ENCODE results near the gene WFDC1. TPM values are rescaled to one million over a fixed set of nuclear protein-coding genes. Genes with fewer than 3 reads are reported as not detected.

The WFDC1 gene
- total RNA-seq, 1 experiment from 2014 or later, result not detected

DNA sequence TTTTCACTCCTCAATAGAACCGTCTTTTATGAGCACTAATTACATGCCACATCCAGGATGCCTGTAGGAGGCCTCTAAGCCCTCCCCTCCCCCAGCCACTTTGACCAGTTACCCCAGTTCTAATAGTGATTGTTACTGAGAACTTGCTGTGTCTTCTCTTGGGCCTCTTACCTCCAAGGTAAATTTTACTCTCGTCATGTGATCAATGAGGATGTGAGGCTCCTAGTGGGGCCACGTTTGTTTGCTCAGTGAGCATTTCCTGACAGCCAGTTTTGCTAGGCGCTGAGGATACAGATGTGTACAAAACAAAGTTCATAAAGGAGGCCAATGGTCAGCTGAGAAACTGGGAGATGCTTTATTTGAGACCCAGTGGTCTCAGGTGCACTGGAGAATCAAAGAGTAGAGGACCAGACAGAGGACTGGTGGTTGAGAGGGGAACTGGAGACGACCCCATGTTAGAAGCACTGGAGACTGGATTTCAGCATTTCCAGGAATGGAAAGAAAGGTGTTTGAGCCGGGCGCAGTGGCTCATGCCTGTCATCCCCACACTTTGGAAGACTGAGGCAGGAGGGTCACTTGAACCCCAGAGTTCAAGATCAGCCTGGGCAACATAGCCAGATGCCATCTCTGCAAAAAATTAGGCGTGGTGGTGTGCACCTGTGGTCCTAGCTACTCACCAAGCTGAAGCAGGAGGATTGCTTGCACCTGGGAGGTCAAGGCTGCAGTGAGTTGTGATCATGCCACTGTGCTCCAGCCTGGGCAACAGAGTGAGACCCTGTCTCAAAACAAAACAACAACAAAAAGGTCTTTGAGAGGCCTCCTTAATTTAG, 76.3 kb downstream of the WFDC1 start:
- no TSS peak for BruUV-seq (replicated peaks)
- H3K36me3 ChIP-seq (ENCODE audit: control insufficient read depth, insufficient read depth, low read length), result no peaks in the 10 kb centered on the region
- H3K4me1 Mint-ChIP-seq (ENCODE audit: low read depth, unreplicated experiment), result peaks cover 16% of the 10 kb centered on the region
- CTCF ChIA-PET, result no interaction called here
- no peaks in the 10 kb centered on the region for H3K27me3 Mint-ChIP-seq (ENCODE audit: insufficient read depth, unreplicated experiment)
- TF ChIP-seq, protein P1, sequence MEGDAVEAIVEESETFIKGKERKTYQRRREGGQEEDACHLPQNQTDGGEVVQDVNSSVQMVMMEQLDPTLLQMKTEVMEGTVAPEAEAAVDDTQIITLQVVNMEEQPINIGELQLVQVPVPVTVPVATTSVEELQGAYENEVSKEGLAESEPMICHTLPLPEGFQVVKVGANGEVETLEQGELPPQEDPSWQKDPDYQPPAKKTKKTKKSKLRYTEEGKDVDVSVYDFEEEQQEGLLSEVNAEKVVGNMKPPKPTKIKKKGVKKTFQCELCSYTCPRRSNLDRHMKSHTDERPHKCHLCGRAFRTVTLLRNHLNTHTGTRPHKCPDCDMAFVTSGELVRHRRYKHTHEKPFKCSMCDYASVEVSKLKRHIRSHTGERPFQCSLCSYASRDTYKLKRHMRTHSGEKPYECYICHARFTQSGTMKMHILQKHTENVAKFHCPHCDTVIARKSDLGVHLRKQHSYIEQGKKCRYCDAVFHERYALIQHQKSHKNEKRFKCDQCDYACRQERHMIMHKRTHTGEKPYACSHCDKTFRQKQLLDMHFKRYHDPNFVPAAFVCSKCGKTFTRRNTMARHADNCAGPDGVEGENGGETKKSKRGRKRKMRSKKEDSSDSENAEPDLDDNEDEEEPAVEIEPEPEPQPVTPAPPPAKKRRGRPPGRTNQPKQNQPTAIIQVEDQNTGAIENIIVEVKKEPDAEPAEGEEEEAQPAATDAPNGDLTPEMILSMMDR (IDR thresholded peaks at IDR 0.05; ENCODE audit: insufficient read depth in 1 of 2, low read depth in 1 of 2, low read length in 1 of 2, severe bottlenecking in 1 of 2, unreplicated experiment in 1 of 2), result no peak
- no peaks in the 10 kb centered on the region for H3K9me3 ChIP-seq
- peak overlapping the region; percentile 84 for H3K27ac Mint-ChIP-seq (ENCODE audit: unreplicated experiment)
- POLR2A ChIA-PET, result no interaction called here
- H3K4me3 Mint-ChIP-seq (ENCODE audit: unreplicated experiment), result peak overlapping the region; percentile 69
- no peaks in the 10 kb centered on the region for H3K27me3 ChIP-seq (replicated peaks; ENCODE audit: control insufficient read depth, insufficient read depth, low read length)
- no peak overlapping the region for H3K4me3 ChIP-seq (ENCODE audit: low read depth, low read length)
- DNase-seq, result peak in 1 of 2 experiments; percentile 27
- peaks cover 13% of the 10 kb centered on the region for H3K36me3 Mint-ChIP-seq (ENCODE audit: insufficient read depth, unreplicated experiment)
- H3K9me3 Mint-ChIP-seq (ENCODE audit: unreplicated experiment), result no peaks in the 10 kb centered on the region
- intact Hi-C loops (cut with micrococcal nuclease; ENCODE audit: unreplicated experiment), result no loop called here
- H3K4me1 ChIP-seq, result peaks cover 15% of the 10 kb centered on the region

DNA sequence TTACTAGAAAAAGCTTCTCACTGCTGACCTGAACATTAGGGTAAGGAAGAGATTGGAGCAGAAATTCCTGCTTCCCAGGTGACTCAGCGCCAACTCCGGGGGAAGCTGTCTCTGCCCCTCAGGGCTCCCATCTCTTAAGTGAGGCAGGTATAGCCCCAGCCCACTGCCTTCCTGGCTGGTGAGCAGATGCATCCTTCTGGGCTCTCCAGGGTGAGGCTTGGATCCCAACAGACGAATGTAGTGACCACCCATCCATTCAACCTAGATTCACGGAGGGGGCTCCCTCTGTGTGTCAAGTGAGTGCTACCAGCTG, 76.8 kb downstream of the WFDC1 start:
- Histone ChIP-seq H3K9me3 (no peaks in the 10 kb centered on the region), H3K36me3 (ENCODE audit: control insufficient read depth, insufficient read depth, low read length) (no peaks in the 10 kb centered on the region), H3K4me1 (peaks cover 15% of the 10 kb centered on the region), H3K4me3 (ENCODE audit: low read depth, low read length) (no peak overlapping the region), H3K27me3 (replicated peaks; ENCODE audit: control insufficient read depth, insufficient read depth, low read length) (no peaks in the 10 kb centered on the region)
- TF ChIP-seq, protein P1 (IDR thresholded peaks at IDR 0.05; ENCODE audit: insufficient read depth in 1 of 2, low read depth in 1 of 2, low read length in 1 of 2, severe bottlenecking in 1 of 2, unreplicated experiment in 1 of 2), result no peak
- DNase-seq, result no peak
- H3K4me3 Mint-ChIP-seq (ENCODE audit: unreplicated experiment), result no peak overlapping the region
- BruUV-seq (replicated peaks), result no TSS peak
- CTCF ChIA-PET, result no interaction called here
- H3K27me3 Mint-ChIP-seq (ENCODE audit: insufficient read depth, unreplicated experiment), result no peaks in the 10 kb centered on the region
- peaks cover 13% of the 10 kb centered on the region for H3K36me3 Mint-ChIP-seq (ENCODE audit: insufficient read depth, unreplicated experiment)
- H3K9me3 Mint-ChIP-seq (ENCODE audit: unreplicated experiment), result no peaks in the 10 kb centered on the region
- H3K4me1 Mint-ChIP-seq (ENCODE audit: low read depth, unreplicated experiment), result peaks cover 16% of the 10 kb centered on the region
- peak overlapping the region; percentile 41 for H3K27ac Mint-ChIP-seq (ENCODE audit: unreplicated experiment)
- POLR2A ChIA-PET, result no interaction called here
- intact Hi-C loops (cut with micrococcal nuclease; ENCODE audit: unreplicated experiment), result no loop called here

DNA sequence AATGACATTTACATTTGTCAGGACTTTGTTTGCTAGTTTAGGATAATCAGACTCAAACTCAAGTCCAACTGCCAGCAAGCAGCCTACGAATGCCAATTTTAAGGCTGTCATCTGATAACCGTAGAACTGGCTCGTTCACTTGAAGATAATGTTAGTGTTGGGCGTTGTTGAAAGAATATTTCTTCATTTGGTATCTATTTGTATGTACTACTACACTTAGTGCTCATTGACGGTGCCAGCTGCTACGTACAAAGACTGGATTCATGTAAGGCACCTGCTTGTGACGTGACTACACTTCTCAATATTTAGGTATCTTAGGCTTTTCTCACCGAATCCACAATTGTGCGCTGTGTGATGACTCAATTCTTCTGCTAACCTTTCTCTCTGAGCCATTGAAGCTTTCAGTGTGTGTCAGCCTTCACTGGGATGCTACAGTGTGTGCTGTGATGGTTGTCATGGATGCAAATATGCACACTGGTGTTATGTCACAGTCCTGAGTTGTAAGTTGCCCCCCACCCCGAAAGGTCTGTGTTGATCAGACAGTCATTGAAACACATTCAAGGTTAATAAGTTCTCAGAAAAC, 79.3 kb downstream of the WFDC1 start:
- TF ChIP-seq, protein P1 (IDR thresholded peaks at IDR 0.05; ENCODE audit: insufficient read depth in 1 of 2, low read depth in 1 of 2, low read length in 1 of 2, severe bottlenecking in 1 of 2, unreplicated experiment in 1 of 2), result no peak
- Mint-ChIP-seq H3K27ac (ENCODE audit: unreplicated experiment) (no peak overlapping the region), H3K4me3 (ENCODE audit: unreplicated experiment) (no peak overlapping the region), H3K36me3 (ENCODE audit: insufficient read depth, unreplicated experiment) (peaks cover 6% of the 10 kb centered on the region), H3K4me1 (ENCODE audit: low read depth, unreplicated experiment) (peaks cover 16% of the 10 kb centered on the region), H3K27me3 (ENCODE audit: insufficient read depth, unreplicated experiment) (no peaks in the 10 kb centered on the region), H3K9me3 (ENCODE audit: unreplicated experiment) (no peaks in the 10 kb centered on the region)
- intact Hi-C loops (cut with micrococcal nuclease; ENCODE audit: unreplicated experiment), result no loop called here
- no TSS peak for BruUV-seq (replicated peaks)
- H3K9me3 ChIP-seq, result no peaks in the 10 kb centered on the region
- ChIA-PET CTCF (no interaction called here), POLR2A (no interaction called here)
- DNase-seq, result no peak
- H3K4me3 ChIP-seq (ENCODE audit: low read depth, low read length), result no peak overlapping the region
- H3K4me1 ChIP-seq, result peaks cover 15% of the 10 kb centered on the region
- H3K27me3 ChIP-seq (replicated peaks; ENCODE audit: control insufficient read depth, insufficient read depth, low read length), result no peaks in the 10 kb centered on the region
- no peaks in the 10 kb centered on the region for H3K36me3 ChIP-seq (ENCODE audit: control insufficient read depth, insufficient read depth, low read length)

All from Caco-2 (cell line).